ENCODE measurements around the gene LMNA.
A peak's percentile ranks its signal among the peaks of the same experiment; 100 is the strongest.

- TF ChIP-seq CTCF (IDR thresholded peaks at IDR 0.05; ENCODE audit: low read depth, low read length, poor library complexity, severe bottlenecking): peak; percentile 29
- TF ChIP-seq EZH2phosphoT487 (IDR thresholded peaks at IDR 0.05; ENCODE audit: borderline replicate concordance, low read length): no peak
These were observed 9.1 kb downstream of the LMNA start for GRCh38 chr1:156123356-156124196.
